ENCODE data around the gene EDARADD. TPM values are rescaled to one million over a fixed set of nuclear protein-coding genes. Genes with fewer than 3 reads are reported as not detected.

The EDARADD gene
- total and polyA plus RNA-seq, 2 of the 13 experiments (the other 11 are each of a cell fraction or from before 2014, with no cell fraction given) = 0.03 TPM; not detected in 1

DNA sequence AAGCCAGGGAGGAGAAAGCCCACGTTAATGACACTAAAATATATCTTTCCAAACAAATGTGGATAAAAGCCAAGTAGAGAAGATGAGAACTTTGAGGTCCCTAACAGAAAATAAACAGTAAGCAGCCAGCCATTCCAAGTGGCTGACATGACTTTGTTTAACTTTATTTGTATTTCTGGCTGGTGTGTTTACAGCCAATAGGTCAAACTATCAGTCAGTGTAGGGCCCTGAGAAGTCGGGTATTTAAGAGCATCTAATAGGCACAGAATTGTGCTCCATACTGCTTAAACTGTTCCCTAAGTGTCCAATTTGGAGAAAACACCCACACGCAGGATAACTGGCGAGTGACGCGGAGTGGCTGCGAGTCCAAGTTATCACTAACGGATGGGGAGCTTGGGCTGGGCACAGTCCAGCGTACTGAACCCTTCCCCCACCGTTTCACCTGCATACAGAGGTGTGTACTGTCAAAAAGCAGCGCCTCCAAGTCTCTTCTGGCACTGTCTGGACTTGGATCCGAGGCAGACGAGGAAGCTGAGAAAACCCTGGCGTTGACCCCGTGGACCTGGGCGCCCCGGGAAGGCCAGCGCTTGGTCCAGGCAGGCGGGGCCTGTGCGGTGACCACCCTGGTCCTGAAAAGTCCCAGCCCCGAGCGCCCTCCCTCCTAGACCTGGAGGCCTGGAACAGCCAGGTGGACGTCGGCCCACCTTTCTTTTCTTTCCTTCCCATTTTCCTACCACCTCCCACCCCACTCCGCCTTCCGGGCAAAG, 129.0 kb downstream of the EDARADD start (continued):
- TF ChIP-seq TAF15 (IDR thresholded peaks at IDR 0.05; ENCODE audit: low read depth, low read length, poor library complexity, severe bottlenecking) (no peak), MEIS2 (CRISPR knock-in tag; IDR thresholded peaks at IDR 0.05) (no peak), ZBTB20 (CRISPR knock-in tag; IDR thresholded peaks at IDR 0.05; ENCODE audit: borderline replicate concordance, low read depth) (no peak), ZNF543 (CRISPR knock-in tag; IDR thresholded peaks at IDR 0.05) (0 out of 2 replicates have a peak, but pooled peaks have one; percentile 26), ATRX (CRISPR knock-in tag; IDR thresholded peaks at IDR 0.05; ENCODE audit: borderline replicate concordance) (no peak), GLI4 (CRISPR knock-in tag; IDR thresholded peaks at IDR 0.05; ENCODE audit: borderline replicate concordance) (no peak), ZSCAN22 (CRISPR knock-in tag; IDR thresholded peaks at IDR 0.05) (no peak), SAP130 (CRISPR knock-in tag; IDR thresholded peaks at IDR 0.05; ENCODE audit: low read depth) (peak; percentile 54; the same call in 1 of the 2 replicates), SALL1 (CRISPR knock-in tag; IDR thresholded peaks at IDR 0.05) (peak; percentile 36), ZNF768 (CRISPR knock-in tag; IDR thresholded peaks at IDR 0.05) (no peak), GATAD1 (CRISPR knock-in tag; IDR thresholded peaks at IDR 0.05) (no peak), ZSCAN9 (CRISPR knock-in tag; IDR thresholded peaks at IDR 0.05; ENCODE audit: borderline replicate concordance) (no peak), HOXA5 (CRISPR knock-in tag; IDR thresholded peaks at IDR 0.05) (no peak; the same call in 1 of the 2 replicates), HNF4A (CRISPR knock-in tag; IDR thresholded peaks at IDR 0.05) (peak; percentile 55; the same call in 1 of the 2 replicates), HOXA3 (CRISPR knock-in tag; IDR thresholded peaks at IDR 0.05) (no peak), ZNF816 (CRISPR knock-in tag; IDR thresholded peaks at IDR 0.05; ENCODE audit: borderline replicate concordance) (no peak), ZNF235 (CRISPR knock-in tag; IDR thresholded peaks at IDR 0.05; ENCODE audit: borderline replicate concordance) (0 out of 2 replicates have a peak, but pooled peaks have one; percentile 5), KAT2B (IDR thresholded peaks at IDR 0.05; ENCODE audit: borderline replicate concordance, low read depth, low read length) (no peak), U2AF1 (optimal IDR thresholded peaks at IDR 0.05; ENCODE audit: low read depth, low read length) (no peak), RAD21 (CRISPR knock-in tag; IDR thresholded peaks at IDR 0.05) (no peak), ZNF101 (CRISPR knock-in tag; IDR thresholded peaks at IDR 0.05; ENCODE audit: borderline replicate concordance, low read depth) (0 out of 2 replicates have a peak, but pooled peaks have one; percentile 31)
- TF ChIP-seq, protein P1, sequence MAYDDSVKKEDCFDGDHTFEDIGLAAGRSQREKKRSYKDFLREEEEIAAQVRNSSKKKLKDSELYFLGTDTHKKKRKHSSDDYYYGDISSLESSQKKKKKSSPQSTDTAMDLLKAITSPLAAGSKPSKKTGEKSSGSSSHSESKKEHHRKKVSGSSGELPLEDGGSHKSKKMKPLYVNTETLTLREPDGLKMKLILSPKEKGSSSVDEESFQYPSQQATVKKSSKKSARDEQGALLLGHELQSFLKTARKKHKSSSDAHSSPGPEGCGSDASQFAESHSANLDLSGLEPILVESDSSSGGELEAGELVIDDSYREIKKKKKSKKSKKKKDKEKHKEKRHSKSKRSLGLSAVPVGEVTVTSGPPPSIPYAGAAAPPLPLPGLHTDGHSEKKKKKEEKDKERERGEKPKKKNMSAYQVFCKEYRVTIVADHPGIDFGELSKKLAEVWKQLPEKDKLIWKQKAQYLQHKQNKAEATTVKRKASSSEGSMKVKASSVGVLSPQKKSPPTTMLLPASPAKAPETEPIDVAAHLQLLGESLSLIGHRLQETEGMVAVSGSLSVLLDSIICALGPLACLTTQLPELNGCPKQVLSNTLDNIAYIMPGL (CRISPR knock-in tag; IDR thresholded peaks at IDR 0.05; ENCODE audit: borderline replicate concordance in 1 of 2, low read depth in 1 of 2) = no peak
- TF ChIP-seq, protein P2, sequence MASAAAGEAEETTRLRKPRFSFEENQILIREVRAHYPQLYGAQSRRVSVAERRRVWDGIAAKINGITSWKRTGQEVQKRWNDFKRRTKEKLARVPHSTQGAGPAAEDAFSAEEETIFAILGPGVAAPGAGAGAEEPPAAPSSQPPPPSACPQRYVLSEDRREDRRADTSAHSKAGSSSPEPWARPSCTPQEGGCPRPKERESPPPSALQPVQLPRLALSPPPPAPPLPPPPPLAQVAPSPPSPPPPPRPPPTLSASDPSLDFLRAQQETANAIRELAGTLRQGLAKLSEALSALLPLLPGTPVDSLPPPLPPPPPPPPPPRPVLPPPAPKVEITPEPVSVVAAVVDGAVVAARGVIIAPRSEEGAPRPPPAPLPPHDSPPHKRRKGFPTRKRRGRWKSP (CRISPR knock-in tag; IDR thresholded peaks at IDR 0.05) = peak; percentile 30; the same call in 1 of the 2 replicates
- TF ChIP-seq, protein P3, sequence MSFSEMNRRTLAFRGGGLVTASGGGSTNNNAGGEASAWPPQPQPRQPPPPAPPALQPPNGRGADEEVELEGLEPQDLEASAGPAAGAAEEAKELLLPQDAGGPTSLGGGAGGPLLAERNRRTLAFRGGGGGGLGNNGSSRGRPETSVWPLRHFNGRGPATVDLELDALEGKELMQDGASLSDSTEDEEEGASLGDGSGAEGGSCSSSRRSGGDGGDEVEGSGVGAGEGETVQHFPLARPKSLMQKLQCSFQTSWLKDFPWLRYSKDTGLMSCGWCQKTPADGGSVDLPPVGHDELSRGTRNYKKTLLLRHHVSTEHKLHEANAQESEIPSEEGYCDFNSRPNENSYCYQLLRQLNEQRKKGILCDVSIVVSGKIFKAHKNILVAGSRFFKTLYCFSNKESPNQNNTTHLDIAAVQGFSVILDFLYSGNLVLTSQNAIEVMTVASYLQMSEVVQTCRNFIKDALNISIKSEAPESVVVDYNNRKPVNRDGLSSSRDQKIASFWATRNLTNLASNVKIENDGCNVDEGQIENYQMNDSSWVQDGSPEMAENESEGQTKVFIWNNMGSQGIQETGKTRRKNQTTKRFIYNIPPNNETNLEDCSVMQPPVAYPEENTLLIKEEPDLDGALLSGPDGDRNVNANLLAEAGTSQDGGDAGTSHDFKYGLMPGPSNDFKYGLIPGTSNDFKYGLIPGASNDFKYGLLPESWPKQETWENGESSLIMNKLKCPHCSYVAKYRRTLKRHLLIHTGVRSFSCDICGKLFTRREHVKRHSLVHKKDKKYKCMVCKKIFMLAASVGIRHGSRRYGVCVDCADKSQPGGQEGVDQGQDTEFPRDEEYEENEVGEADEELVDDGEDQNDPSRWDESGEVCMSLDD (CRISPR knock-in tag; IDR thresholded peaks at IDR 0.05; ENCODE audit: borderline replicate concordance) = no peak

Measured in HepG2 (cell line).